Measurements from ENCODE around the gene ALK.

The ALK gene

GRCh38 chr2:29530281-29530680 lies 391.1 kb downstream of the ALK start:
- H3K27ac ChIP-seq = no peak overlapping the region
- TF ChIP-seq CTCF (conservative IDR thresholded peaks at IDR 0.05) = no peak

GRCh38 chr2:29528891-29529520 lies 392.4 kb downstream of the ALK start:
- no peak for TF ChIP-seq CTCF (conservative IDR thresholded peaks at IDR 0.05)

GRCh38 chr2:29528371-29528770 lies 393.0 kb downstream of the ALK start:
- no peak for TF ChIP-seq CTCF (conservative IDR thresholded peaks at IDR 0.05)
- H3K27ac ChIP-seq = no peak overlapping the region

More at GRCh38 chr2:29528891-29529520, 392.4 kb downstream of the ALK start:
- no peak overlapping the region for H3K27ac ChIP-seq

- no peak overlapping the region for H3K27ac ChIP-seq
- no peak for TF ChIP-seq CTCF (conservative IDR thresholded peaks at IDR 0.05)
Measured at GRCh38 chr2:29527947-29528346, 393.4 kb downstream of the ALK start.

GRCh38 chr2:29526587-29527586 lies 394.5 kb downstream of the ALK start:
- H3K27ac ChIP-seq = no peak overlapping the region
- TF ChIP-seq CTCF (conservative IDR thresholded peaks at IDR 0.05) = no peak

- no peak overlapping the region for H3K27ac ChIP-seq
- TF ChIP-seq CTCF (conservative IDR thresholded peaks at IDR 0.05) = no peak
Measured at GRCh38 chr2:29525921-29526320, 395.5 kb downstream of the ALK start.

GRCh38 chr2:29524652-29525051 lies 396.7 kb downstream of the ALK start:
- TF ChIP-seq CTCF (conservative IDR thresholded peaks at IDR 0.05) = no peak
- no peak overlapping the region for H3K27ac ChIP-seq
